Activated CD4-positive, CD25-positive, alpha-beta regulatory T cell treated with anti-CD3 and anti-CD28 coated beads, Interleukin-2, amount 50 U/mL, for 72 hours (primary cell): ENCODE data around the gene LIMD2.

ENCODE experiments used
- DNase-seq: peaks from one replicate; pipeline ENCODE4 v3.0.0; 2021

The LIMD2 gene

DNA sequence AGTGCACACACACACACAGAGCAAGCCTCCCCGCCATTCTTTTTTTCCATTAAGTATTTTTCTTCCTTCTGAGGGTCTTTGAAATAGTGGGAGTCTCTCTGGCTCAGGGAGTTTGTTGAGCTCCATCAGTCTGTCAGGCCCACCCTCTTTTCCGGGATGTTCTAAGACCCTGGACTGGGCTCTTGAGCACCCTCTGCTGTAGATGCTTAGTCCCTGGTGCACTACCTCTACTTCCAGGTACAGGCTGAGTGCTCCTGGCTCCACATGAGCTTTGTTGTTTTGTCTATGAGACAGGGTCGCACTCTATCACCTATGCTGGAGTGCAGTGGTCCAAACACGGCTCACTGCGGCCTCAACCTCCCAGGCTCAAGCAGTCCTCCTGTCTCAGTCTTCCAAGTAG is 20.7 kb downstream of the LIMD2 start:
- DNase-seq: no peak

DNA sequence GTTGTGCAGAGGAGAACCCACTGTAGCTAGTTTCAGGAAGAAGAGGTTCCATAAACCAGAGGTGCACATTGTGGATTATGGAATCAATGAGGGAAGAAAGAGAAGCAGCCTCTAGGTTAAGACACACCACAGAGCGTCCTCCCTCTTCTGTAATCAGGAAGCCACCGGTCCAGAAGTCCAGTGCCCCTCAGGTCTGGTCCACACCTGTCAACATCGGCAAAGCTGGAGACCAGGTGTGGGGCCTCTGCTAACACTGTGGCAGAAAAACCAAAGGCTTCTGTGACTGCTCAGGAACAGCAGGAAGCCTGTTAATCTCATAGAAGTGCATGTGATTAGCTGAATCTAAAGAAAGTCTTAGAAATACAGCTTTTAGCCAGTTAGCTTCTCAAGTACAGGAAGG is 23.3 kb downstream of the LIMD2 start:
- no peak for DNase-seq

DNA sequence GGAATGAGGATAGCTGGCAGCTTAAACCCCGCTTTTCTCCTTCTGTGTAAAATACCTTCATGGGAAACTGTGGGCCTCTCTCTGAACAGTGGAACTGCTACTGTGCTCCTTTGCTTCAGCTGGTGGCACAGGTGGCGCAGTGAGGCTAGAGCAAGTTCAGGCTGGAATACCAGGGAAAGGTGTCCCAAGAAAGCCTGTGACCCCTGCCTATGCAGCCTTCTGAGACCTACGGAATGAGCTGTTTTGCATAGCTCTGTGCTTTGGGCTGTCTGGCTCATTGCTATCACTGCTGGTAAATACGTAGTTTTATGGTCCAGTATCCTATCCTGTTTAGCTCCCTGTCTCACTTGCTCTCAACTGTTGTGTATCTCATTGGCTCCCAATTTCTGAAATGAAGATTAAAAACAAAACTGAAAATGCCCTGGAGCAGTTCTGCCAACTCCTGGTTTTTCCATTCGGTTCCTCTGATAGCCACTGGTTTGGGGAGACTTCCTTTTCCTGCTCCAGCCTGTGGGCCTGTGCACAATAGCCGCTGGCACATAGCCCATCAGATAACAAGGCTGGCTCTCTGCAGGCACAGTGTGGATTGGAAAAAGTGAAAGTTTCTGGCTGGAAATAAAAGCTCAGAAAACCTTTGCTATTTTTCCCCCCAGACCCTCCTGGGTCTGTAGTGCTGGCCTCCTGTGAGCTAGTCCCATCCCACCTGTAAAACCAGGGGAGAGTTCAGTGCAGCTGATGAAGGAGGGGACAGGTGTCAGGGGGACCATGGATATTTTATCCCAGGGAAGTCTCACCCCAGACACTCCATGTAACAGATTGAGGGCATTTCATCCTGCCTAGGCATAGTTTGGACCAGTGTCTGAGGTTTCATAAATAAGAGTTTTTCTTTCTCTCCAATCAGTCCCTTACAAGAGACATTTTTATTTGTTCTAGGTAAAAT is 24.0 kb downstream of the LIMD2 start:
- no peak for DNase-seq

DNA sequence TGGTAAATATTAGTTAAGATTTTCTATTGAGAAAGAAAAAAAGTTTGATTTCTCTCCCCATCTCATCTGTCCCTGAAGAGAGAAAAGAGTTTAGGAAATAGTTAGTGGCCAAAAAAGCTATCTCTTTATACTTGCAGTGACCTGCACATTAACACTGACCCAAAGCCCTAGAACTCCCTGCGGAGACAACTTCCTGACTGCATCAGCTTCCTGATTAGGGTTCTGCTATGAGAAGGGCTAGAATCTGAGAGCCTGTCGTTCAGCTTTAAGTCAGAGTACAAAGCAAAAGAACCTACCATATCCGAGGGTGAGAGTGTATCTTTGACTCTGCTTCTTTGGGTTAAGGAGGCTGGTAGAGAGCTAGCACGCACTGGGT is 24.7 kb downstream of the LIMD2 start:
- DNase-seq: no peak

DNA sequence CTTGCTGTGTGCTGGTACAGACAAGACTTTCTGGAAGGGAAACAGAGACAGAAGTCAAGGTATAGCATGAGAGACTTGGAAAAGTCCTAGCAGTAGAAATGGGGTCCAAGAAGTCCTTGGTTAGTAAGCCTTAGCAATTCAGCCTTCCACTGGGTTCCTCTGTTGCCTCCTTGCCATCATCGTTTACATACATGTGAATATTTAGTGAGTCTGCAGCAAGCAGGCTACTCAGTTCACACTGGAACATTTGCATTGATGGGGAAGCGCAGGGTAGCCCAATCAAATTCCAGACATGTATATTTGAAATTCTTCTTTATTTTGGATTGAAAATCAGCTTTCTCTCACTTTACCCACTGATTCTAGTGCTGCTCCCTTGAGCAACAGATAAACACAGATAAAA is 27.1 kb downstream of the LIMD2 start:
- no peak for DNase-seq

DNA sequence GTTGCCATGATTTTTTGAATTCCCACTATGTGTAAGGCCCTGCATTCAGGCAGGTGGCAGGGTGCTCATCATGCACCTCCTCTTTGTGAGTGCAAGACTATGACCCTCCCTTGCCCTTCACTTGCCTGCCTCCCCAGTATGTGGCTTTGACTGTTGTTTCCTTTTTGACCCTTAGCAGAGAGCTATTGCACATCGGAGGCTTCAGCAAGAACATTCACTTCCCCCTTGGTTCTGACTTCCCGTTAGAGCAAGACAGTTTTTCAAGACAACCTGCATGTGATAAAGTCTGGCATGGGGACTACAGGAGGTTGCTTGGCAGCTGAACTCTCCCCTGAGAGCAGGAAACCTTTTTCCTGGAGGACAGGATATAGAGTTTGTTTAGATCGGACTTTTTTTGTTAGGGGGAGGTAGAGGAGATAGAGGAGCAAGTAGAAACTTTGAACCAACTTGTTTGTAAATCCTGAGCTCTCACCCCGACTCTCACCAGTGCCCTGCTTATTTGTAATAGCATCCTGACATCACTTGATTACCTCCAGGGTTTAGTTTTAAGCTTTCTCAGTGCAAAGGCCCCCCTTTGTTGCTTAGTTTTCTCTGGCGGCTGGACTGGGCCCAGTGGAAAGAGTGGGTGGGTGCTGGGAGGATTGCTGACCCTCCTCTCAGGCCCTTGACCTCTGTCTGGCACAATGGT is 34.3 kb downstream of the LIMD2 start:
- no peak for DNase-seq

DNA sequence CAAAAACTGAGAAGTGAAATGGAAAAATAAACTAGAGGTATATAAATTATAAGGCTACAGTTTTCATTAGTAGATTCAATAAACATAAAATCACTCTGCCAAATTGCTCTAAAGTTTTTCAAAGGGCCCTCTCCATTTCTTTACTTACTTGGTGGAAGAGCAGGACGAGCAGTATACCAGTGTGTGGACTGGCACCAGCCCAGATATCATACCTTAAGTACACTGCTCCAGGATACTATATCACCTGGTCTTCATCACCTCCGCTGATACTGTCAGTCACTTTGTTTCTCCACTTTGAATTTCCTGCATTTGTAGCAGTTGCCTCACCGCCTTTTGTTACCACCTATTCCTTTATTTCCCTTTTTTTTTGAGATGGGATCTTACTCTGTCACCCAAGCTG is 40.1 kb downstream of the LIMD2 start:
- DNase-seq: no peak

DNA sequence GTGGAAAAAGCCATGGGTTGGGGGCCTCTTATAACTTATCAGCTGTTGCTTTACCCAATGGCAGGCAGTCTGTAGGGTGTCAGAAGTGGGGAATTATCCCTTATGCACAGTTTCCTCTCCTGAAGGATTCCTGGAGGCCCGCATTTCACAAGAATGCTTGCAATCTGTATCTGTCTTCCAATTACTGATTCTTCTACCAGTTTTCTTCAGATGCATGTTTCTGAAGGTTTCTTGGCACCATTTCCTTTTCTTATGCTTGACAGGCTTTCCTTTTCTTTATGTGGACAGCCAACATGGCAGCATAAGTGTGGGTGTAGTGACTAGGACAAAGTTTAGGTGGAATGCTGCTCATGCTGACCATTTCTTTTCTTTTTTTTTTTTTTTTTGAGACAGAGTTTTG is 41.6 kb downstream of the LIMD2 start:
- DNase-seq: no peak

DNA sequence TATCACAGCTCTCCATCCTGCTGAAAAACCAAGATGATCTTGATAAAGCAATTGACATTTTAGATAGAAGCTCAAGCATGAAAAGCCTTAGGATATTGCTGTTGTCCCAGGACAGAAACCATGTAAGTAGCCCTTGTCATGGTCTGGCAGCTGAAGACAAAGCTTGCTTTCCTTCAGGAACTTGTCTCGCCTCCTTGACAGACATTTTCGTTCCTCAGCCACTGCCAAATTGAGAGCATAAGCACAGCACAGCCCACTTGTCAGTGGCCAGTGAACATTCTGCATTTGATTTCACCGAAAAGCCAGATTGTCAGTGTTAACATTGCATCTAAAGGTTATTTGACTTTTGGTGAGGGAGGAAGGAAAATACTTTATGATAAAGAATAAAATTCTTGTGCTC is 42.1 kb downstream of the LIMD2 start:
- DNase-seq: no peak

DNA sequence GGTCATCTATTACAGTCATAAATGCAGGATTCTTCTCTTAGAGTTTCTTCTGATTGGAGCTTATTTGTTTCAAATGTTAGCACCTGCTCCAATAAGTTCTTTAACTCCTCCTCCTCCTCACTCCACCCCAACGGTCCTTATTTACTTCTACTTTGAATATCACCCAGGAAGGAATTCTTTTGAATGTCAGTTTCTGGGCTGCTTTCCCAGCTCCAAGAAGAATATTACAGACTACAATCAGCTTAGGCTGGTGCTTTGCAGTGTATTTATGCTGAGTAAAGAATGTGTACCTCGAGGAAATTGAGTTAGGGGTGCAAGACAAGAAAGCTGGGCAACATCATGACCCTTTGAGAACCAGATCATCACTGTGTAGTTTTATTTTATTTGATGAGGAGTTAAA is 46.9 kb downstream of the LIMD2 start:
- no peak for DNase-seq

DNA sequence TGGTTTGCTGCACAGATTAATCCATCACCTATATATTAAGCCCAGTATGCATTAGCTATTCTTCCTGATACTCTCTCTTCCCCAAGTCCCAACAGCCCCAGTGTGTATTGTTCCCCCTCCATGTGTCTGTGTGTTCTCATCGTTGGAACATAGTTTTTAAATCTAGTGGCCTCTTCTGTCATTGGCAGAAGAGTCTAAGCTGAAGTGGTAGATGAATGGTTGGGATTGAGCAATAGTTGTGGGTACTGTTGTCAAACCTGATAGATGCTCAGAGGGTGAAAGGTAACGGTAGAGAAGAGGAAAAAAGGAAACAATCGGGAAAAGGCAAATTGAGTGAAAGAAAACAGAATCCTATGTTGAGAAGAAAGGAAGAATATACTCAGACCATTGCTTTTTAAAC is 47.8 kb downstream of the LIMD2 start:
- DNase-seq: no peak

DNA sequence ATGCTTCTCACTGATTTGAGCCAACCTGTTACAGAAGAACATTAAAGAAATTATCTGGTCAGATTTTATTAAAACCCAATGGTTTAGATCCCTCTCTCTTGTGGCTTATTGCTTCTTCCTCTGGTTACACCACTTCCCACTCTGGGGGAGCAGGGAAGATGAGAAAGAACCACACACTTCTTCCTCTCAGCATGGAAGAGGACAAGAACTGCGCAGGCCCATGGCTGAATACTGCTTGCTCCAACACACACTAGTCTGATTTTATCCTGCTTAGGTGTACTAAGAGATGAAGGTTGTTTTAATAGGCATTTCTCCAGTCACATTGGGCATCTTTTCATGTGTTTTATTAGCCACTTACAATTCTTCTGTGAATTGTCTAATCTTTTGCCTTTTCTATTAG is 50.1 kb downstream of the LIMD2 start:
- no peak for DNase-seq

DNA sequence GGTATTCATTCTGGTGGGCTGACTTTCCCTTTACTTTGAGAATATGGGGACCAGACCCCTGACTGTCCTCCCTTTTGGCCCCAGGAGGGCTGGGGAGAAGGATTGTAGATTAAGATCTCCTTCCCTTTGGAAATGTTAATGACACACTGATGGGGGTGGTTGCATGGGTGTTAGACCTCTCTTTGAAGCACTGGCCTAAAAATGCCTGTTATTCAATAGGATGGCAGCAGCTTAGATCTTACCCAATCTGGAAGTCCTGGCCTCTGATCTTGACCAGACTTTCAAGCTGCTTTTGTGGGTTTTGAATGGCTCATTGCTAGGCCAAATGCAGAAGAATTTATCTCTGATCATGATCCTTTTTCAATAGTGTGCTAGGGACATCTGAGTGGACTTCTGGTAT is 52.0 kb downstream of the LIMD2 start:
- DNase-seq: no peak

DNA sequence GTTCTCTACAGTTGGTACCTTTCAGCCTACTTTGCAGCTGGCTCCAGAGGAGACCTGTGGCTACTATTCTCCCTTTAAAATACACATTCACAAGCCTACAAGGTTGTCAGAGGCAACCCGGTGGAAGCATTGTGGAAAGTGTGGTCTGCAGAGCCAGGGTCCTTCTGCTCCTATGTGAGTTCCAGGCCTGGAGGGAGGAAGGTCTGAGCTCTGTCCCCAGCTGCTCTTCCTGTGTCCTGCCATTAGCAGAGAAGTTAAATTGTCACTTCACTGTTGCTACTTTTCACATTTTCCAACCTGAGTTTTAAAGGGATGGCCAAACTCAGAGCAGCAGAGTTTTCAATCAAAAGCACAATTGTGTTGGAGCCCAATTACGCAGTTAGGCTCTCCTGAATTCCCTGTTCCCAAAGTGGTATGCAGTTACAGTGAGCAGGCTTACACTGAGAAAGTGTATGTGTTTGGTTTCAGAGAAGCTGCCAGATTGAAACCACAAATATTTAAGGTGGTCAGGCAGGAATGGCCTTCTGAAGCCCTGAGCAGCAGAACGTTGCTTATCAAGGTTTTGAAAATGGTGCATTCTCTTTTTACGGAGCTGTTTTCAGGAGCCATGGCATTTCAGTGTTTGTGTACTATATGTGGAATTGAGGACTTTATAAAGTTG is 52.7 kb downstream of the LIMD2 start:
- DNase-seq: no peak

DNA sequence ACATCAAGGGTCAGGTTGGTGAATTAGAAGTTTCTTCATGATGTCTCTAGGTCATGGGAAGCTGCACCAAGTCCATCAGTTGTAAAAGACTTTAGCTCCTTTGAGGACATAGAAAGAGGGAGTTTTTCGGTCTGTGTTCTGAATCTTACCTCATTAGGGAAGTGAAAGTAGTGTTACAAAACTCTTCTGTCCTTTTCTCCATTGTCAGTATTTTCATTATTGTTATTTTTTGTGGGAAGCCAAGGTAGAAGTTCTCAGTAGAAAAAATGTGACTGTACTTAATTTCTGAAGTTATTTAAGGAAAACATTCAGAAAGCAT is 53.5 kb downstream of the LIMD2 start:
- DNase-seq: no peak
